HS-5 (cell line): Measurements from ENCODE around the gene STK11.

ENCODE experiments used
- DNase-seq: peaks from one replicate; pipeline ENCODE4 v3.0.0-alpha.2; 2012; ENCODE audit warnings: low read depth

STK11 gene

DNA sequence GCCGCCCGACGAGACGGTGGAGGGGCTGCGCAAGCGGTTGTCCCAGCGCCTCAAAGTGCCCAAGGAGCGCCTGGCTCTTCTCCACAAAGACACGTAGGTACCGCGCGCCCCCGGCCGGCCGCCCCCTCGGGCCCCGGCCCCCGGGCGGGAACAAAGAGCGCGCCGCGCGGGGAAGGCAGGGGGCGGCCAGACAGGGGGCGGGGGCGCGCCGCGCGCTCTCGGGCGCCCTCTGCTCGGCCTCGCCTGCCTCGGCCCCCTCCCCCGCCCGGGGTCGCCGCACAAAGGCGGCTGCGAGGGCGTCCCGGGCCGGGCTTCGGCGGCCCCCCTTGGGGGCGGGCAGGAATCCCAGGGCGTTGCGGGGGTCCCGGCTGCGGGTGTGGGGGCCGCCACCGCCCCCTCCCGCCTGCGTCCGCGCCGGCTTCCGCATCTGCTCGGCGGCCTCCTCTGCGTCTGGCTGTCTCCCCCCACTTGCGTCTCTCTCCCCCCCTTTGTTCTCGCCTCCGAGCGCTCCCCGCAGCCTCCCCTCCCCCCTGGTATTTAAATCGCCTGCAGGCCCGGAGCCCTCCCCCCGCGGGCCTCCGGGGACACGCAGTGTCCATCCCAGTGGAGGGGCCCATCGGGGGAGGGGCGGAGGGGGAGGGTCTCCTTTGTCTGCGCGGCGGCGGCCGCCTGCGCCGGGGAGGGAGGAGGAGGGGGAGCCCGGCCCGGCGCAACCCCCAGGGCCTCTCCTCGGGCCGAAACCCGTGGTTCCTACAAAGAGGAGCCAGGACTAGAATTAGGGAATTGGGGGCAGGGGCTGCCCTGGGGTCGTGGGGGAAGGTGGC, 45.1 kb downstream of the STK11 start:
- no peak for DNase-seq

DNA sequence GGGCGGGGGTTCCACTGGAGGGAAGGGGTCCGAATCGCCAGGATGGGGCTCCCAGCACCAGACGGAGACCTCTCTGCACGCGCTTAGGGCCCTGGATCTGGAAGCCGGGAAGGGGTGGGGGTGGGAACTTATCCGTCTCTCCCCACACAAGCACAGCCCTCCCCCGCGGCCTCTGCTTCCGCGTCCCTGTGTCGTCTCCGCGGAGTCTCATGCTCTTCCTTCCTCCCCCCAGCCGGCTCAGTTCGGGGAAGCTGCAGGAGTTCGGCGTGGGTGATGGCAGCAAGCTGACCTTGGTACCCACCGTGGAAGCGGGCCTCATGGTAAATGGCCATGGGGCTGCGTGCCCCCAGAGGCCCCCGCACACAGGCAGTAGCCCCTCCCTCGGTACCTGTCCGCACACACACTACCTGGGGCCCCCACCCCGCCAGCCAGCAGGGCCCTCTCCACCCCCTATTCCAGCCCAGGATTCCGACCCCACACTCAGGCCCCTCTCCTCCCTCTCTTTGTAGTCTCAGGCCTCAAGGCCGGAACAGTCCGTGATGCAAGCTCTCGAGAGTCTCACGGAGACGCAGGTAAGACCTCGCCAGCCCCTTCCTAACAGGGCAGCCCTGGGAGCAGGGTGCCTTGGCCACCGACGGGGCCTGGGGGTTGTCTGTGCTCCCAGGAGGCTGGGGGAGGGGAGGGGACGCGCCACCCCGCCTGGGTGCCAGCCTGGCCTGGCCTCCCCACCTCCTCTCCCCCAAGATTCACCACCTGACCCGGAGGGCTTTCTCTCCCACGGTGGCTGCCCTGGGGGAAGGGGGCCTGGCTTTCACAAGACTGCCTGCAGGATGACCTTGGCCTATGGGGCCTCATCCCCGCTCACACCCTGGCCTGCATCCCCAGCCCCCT, 46.0 kb downstream of the STK11 start:
- no peak for DNase-seq

DNA sequence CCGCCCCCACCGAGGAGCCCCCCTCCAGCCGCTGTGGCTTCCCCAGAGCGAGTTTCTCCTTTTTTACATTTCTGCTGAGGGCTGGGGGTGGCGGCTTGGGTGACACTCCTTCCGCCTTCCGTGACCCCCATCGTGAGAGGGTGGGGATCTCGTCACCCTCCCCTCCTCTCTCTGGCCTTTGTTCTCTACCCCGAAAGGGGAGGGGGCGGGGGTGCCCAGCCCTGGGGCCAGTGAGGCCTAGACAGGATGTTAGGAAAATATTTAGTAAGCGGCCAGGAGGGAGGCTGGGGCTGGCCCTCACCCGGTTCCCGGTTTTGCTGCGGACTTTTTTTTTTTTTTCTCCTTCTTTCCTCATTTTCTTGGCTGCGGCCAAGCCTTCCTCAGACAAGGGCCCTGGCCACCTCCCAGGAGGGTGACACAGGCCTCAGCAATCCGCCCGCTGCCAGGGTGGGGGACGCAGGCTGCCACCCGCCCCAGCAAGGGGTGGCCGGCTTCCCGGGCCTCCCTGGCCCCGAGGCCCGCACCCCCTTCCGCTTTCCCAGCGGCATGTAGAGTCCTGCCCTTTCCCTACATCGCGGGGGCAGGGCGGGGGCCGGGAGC, 46.7 kb downstream of the STK11 start:
- no peak for DNase-seq

DNA sequence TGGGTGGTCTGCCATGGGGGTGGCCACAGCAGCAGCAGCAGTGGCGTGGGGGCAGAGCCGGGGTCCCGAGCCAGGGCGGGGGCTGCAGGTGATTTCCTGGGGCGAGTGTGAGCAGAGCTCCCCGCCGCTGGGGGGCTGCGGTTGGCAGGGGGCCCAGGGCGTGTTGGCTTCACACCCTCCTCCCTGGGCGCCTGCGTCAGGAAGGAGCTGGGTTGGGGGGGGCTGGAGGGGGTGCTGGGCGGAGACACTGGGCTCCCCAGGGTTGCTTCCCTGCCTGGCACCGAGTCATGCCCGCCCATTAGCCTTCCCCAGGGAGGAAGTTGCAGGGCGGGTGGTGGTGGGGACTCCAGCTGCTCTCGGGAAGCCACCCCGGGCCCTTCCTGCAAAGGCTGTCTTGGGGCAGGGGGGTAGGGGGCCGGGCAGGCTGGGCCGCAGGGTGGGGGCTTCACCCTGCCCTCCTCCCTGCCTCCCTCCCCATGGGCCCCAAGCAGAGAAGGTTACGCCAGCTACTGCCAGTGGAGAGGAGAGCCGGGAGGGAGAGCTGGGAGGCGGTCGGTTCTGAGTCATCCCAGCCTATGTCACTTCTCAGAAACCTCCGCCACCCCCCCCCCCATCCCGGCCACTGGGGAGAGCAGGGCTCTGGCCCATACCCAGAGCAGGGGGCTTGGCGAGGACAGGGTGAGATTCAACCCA, 47.4 kb downstream of the STK11 start:
- DNase-seq, result no peak

DNA sequence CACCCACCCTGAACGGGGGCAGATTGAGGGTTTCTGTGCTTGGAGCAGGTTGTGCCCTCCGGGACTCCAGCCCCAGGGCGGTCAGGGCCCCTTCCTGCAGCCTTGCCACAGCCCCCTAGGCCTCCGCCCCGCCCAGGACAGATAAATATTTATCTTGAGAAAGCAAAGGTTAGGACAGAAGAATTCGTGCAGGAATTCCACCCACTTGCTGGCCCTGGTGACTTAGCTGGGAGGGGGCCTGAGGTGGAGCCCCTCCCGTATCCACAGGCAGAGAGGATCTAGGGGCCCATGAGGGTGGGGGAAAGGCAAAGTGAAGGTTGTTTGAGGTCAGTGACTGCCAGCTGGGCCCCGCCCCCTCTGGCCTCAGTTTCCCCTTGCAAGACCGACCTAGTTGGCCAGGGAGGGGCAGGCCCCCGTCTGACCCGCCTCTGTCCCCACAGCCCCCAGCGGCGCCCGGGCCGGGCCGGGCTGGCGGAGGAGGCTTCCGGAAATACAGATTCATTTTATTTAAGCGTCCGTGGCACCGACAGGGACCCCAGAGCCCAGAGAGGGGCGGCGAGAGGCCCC, 48.0 kb downstream of the STK11 start:
- DNase-seq, result no peak

DNA sequence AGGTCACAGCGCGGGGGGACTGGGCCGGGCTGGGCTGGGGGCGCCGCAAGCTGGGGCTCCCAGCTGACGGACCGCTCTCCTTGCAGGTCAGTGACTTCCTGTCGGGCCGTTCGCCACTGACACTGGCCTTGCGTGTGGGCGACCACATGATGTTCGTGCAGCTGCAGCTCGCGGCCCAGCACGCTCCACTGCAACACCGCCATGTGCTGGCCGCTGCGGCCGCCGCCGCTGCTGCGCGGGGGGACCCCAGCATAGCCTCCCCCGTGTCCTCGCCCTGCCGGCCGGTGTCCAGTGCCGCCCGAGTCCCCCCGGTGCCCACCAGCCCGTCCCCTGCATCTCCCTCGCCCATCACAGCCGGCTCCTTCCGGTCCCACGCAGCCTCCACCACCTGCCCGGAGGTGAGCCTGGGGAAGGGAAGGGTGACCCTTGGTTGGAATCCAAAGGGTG, 48.5 kb downstream of the STK11 start:
- DNase-seq, result no peak

DNA sequence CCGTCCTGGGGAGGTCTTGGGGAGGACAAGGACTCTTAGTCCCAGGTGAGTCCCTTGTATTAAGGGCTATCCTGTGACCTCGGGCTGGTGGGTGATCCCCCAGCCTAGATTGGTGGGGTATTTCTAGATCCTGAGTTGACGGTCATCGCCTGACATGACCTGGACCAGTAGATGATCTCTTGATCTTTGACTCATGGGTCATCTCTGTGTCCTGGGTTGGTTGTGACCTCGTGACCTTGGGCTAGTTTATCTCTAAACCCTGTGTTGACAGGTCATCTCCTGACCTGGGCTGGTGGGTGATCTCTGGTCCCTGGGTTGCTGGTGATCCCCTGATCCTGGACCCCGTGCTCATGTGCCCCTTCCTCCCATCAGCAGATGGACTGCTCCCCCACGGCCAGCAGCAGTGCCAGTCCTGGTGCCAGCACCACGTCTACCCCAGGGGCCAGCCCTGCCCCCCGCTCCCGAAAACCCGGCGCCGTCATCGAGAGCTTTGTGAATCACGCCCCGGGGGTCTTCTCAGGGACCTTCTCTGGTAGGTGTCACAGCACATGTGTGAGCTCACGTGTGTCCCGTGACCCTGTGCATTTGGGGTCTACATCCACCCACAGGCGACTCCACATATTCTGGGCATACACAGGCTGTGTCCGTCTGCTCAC, 49.1 kb downstream of the STK11 start:
- no peak for DNase-seq

DNA sequence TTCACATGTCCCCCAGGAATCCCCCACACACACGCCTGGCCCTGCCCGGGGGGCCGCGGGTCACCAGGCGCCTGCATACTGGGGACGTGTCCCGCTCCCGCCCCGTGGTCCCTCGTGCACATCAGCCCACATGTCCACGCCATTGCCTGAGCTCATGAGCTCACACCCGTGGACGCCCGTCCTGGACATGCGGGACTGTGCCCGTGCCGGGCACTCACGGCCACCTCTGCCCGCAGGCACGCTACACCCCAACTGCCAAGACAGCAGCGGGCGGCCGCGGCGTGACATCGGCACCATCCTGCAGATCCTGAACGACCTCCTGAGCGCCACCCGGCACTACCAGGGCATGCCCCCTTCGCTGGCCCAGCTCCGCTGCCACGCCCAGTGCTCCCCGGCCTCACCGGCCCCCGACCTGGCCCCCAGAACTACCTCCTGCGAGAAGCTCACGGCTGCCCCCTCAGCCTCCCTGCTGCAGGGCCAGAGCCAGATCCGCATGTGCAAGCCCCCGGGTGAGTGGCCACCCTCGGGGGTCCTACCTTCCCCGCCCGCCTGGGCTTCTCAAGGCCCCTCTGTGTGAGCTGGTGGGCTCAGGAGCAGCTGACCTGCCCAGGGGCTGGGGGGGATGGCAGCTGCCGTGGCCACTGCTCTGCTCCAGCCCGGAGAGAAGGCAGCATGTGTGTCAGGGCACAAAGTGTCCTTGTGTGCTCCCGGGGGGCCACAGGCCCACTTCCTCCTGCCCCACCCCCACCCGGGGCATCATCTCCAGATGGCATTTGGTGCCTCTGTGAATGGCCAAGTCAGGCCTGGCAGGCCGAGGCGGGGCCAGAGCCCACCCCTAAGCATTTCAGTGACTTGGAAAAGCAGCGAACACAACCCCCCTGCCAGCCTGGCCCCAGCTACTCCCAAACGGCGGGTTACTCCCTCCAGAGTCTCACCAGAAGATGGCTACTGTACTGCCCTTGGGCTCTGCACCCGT, 49.9 kb downstream of the STK11 start:
- no peak for DNase-seq

DNA sequence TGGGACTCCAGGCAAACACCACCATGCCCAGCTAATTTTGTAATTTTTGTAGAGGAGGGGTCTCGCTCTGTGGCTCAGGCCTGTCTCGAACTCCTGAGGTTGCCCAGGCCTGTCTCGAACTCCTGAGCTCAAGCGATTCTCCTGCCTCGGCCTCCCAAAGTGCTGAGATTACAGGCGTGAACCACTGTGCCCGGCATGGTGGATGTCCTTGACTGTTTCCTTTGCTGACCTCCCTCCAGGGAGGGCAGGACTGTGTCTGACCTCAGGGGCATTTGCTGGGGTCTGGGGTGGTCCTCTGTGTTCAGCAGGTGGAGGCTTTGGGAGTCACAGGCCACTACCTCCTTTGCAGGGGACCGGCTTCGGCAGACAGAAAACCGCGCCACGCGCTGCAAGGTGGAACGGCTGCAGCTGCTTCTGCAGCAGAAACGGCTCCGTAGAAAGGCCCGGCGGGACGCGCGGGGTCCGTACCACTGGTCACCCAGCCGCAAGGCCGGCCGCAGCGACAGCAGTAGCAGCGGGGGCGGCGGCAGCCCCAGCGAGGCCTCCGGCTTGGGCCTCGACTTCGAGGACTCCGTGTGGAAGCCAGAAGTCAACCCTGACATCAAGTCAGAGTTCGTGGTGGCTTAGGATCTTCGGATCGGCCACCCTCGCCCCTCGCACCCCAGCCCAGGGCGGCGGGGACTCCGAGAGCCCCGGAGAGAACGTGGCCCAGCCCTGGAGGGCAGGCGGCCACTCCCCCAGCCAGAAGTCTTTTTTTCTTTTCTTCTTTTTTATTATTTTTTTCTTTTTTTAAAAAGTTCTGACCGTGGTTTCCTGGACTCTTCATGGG, 51.3 kb downstream of the STK11 start:
- DNase-seq, result no peak

DNA sequence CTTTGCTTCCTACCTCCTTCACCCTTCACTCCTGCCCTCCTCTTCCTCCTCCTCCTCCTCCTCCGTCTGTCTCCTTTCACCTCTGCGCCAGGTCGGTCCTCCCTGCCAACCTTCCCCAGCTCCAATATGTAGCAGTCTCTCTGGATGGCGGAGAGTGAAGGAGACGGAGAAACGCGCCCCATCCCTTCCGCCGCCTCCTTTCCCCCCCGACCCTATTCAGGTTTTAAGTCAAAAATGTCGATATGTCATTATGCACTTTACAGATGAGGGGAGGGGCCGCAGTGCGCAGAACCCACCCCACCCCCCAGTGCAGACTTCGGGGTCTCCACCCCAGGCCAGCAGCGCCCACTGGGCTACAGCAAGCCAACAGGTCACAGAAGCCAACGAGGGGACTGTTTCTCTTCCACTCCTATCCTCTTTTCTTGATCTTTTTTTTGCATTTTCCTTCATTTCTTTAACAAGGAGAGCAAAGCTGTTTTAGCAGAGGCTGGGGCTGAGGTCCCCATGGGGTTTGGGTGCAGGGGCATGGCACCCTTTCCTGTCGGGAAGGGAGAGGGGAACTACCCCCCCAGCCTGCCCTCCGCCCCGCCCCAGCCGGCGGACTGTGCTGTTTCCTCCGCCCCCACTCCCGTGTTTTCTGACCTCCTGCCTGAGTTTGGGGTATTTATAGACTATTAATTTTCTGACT, 52.0 kb downstream of the STK11 start:
- no peak for DNase-seq

DNA sequence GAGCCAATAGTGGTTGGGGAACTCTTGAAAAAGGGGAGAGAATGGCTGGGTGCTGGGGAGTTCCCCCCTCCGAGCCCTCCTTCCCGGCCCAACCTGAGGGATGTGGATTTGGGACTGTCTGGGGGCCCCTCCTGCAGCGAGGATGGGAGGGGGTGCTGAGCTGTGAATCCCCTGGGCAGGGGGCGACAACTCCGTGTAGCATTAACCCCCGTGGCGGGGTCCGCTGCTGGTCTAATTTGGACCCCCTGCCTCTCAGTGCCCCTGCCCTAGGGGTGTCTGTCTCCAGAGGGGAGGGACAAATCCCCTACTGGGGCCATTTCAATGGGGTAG, 52.5 kb downstream of the STK11 start:
- no peak for DNase-seq

DNA sequence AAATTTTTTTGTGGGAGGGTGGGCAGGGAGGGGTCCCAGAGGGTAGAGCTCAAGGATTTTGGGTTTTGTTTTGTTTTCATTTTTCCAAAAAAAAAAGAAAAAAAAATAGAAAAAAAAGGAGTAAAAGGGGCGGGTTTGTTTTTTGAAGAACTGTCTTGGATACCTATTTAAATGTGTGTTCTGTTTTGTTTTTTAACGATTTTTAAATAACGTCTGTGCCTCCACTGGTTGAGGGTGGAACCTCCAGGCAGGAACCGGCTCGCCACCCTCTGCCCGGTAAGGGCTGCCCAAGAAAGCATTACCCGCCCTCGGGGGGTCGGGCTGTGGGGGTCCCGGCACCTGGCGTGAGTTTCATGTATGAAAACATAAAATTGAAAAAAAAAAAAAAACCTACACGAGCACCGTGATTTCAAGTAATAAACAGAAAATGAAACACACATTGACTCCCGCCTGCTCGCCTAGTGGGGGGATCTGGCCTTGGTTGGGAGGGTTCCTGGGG, 53.2 kb downstream of the STK11 start:
- no peak for DNase-seq

DNA sequence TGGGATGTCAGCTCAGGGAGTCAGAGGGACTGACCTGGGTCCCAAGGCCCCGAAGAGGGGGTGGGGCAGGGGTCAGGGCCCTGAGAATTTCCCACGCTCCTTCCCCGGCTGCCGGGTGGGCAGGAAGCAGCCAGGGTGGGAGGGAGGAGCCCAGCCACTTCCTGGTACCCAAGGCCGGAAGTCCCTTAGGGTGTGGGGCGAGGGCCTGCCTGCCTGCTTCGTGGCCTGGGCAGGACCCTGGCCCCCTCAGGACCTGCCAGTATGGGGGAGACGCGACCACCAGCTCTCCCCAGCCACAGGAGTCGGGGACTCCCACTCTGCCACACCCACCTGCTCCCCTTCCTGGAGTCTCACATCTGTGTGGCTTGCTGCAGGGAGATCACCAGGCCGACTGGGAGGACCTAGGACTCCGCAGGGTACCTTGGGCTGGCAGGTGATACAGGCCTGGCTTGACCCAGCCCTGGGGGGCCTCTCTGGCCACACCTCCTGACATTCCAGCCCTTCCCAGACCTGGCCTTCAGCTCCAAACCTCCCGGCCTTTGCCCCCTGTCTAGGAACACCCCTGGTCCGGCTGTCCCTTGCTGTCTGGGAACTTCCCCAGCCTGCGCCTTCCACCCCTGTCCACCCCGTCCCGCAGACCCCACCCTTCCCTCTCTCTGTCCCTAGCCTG, 53.8 kb downstream of the STK11 start:
- DNase-seq, result no peak

DNA sequence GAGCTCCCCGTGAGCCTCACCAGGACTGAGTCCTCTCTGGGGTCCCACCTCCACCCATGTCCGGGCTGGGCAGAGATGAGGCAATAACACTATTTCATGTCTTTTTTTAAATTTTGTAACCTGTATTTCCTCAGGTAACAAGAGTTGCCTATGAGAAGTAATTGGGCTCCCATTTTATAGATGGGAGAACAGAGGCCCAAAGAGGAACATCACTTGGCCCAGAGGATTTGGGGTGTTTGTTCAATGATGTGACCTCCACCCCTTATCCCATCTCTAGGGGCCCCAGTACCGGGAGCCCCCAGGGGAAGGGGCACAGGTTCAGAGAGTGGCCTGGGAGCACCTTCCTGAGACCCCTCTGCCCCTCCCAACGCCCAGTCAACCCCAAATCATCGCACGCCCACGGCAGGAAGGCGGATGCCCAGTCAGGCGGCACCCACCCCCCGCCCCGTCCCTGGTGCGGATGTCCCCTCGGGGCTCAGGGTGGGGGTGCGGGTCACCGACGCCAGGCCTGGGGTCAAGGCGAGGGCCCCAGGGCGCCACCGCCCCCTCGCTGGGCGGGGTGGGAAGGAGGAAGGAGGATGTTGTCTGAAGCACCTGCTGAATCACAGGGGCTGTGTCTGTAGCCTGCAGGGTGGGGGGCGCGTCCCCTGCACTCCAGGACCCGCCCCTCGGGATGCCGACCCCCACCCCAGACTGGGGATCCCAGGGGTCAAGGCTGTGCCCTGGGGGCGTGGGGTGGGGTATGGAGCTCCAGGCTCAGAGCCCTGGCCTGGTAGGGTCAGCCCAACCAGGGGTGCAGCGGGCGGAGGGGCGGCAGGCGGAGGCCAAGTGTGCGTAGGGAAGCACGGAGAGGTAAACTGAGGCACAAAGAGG, 54.5 kb downstream of the STK11 start:
- no peak for DNase-seq

DNA sequence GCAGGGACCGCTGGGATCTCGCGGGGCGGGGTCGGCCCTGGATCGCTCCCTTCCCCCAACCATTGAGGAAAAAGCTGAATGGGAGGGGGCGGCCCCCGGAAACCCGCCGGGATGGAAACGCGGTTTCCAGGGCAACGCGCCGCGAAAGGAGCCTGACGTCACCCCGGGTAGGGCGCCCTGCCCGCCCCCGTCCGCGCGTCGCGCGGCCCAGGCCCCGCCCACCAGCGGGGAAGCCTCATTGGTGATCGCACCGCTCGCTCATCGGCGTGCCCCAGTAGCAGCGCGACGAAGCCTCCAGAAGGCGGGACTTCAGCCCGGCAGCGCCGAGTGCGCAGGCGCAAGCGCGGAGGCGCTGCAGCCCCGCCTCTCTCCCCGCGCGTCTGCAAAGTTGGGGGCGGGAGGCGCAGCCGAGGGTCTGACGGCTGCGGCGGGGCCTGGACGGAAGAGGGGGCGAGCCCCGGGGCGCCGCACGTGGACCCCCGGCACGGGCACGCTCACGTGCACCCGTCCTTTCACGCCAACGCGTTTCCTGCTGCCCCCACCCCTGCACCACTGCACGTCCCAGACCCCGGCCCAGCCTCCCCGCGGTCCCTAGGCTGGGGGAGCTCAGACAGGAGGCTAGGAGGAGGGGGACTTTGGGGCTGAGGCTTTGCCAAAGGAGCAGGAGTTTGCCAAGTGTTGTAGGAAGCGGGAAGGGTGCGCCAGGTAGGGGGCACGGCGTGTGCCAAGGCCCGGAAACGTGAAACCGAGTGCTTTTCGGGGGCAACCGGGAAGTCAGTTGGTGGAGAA, 55.4 kb downstream of the STK11 start:
- DNase-seq, result no peak

DNA sequence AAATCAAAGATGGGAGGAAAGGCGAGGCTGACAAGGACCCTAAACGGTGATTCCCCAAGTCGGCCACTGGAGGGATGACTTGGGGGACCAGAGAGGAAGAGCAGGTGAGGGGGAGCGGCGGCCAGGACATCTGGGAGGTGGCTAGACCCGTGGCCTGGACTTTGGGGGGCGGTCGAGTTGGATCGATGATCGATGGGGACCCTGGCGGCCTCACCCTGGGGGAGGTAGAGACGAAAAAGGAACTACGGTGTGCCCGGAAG, 55.9 kb downstream of the STK11 start:
- no peak for DNase-seq
